ENCODE measurements around the gene C20orf204.

- TF ChIP-seq CTCF (IDR thresholded peaks at IDR 0.05) (no peak), POLR2A (IDR thresholded peaks at IDR 0.05) (no peak), POLR2AphosphoS5 (IDR thresholded peaks at IDR 0.05) (no peak), EP300 (IDR thresholded peaks at IDR 0.05) (no peak)
Observed at GRCh38 chr20:64058536-64058935, 22.6 kb downstream of the C20orf204 start.

Measured in sigmoid colon (tissue), 4 donors.